DMS53 treated with DMSO at 0.1 percent for 48 hours (cell line): ENCODE results near the gene TCEANC.
"Not testable (repeated sequence)": the region's sequence is repeated elsewhere in the genome, so short reads cannot be mapped to it uniquely, and the experiment has no call there.

ENCODE experiments used
- DNase-seq: peaks from one replicate; lab custom pipeline; 2025; ENCODE audit not compliant: unreplicated experiment; lab: John Stamatoyannopoulos, UW

The TCEANC gene

DNA sequence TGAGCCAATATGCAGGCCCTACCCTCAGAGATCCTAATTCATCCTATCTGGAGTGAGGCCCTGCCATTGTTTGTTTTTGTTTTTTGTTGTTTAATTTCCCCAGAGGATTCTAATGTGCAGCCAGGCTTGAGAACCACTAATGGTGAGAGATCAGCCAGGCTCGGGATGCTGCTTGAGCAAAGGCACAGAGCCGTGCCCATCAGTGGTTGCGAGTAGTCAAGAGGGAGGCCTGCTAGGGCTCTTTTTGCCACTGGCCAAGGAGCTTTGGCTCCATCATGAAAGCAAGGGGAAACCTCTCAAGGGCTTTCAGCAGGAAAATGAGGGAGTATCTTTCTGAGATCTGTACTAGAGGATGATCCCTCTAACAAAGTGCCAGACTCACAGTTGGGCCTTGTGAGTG is 2.7 kb downstream of the TCEANC start:
- DNase-seq: no peak

DNA sequence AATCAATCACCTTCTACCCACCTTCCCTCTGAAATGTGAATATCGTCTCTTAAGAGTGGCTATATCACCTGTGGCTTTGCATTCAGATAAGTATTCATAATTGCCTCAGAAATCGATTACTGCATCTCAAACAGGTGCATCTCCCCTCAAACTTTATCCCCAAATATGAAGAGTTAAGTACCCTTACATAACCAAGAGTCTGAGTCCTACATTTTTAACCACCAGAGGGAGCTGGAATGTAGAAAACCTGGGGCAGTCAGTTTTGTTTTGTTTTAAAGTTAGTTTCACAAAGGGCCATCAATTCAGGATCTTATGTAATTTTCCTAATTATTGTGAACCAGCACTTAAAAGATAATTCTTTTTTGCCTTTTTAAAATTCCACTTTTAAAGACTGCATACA is 5.7 kb downstream of the TCEANC start:
- DNase-seq: peak; percentile 1

DNA sequence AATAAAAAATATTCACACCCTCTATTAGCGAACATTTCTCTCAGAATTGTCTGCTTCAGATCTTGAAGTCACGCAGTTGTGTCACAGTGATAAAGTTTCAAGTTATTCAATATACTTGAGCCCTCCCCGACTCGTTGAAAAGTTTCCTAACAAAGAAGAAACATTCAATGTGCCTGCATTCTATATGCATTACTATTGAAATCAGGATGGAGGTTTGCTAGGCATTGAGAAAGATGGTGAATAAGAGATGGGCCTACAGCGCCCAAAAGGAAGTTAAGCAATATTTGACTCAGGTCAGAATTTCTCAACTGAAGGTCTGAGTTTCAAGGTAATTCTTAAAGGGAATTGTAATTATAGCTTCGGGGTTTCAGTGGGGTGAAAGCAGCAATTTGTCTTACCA is 6.1 kb downstream of the TCEANC start:
- no peak for DNase-seq

DNA sequence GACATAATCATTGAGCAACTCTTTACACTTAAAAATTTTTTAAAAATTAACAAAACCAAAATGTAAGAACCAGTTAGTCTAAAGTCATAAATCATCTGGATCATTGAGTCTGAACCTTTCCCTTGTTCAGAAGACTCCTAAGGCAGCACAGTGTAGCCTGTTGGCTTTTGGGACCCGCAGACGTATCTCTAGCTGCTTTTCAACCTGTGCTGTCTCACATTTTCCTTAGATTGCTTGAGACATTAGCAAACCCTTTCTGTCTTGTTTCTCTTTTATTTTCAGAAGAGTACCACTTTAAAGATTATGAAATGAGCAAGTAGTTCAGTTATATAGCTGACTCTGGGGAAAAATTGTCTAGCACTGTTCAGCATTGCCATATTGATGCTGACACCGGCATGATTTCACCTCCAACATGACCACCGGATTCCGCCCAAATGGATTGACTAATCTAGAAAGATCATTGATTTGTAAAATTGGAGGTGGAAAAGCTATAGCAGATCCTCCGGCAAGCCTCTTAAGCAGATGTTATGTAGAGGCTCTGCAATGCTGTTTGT is 8.9 kb downstream of the TCEANC start:
- no peak for DNase-seq

DNA sequence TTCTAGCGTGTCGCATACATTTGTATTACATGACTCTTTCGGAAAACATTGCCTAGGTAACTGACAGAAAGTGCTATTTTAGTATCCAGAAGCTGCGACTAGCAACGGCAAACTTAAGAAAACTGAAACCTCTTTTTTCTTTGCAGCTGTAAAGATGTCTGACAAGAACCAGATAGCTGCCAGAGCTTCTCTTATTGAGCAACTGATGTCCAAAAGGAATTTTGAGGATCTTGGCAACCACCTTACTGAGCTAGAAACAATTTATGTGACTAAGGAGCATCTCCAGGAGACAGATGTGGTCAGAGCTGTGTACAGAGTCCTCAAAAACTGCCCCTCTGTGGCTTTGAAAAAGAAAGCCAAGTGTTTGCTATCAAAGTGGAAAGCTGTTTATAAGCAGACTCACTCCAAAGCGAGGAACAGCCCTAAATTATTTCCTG is 9.4 kb downstream of the TCEANC start:
- no peak for DNase-seq

DNA sequence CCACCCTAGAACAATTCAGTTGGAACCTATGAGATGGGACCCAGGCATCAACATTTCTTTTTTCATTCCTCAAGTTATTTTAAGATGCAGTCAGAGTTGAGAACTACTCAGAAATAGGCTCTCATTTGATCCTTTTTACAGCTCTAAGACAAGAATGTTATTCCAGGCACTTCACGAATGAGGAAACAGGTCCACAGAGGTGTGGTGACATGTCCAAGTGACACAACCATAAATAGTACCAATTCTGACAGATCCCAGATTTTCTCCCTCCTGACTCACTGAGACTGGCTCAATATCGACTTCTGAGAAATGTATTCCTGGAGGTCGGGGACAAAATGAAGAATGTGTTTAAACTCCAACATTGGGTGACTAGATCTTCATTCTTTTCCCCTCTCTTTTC is 11.1 kb downstream of the TCEANC start:
- DNase-seq: no peak

DNA sequence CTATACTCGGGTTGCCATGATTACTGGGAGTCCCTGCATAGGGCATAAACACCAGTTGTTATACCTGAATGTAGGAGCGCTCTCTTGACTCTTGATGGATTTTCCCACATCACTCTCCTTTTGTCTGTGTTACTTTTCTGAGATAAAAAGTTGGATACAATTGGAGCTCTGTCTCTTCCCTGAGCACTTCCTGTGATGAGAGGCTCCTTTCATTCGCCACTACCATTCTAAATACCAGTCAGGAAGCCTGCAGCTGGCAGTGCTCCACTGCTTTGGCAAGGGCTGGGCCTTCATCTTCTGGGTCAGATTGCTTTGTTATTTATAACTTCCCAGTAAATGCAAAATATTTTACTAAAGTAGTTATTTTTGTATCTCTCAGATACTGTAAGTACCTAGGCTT is 13.9 kb downstream of the TCEANC start:
- DNase-seq: no peak

DNA sequence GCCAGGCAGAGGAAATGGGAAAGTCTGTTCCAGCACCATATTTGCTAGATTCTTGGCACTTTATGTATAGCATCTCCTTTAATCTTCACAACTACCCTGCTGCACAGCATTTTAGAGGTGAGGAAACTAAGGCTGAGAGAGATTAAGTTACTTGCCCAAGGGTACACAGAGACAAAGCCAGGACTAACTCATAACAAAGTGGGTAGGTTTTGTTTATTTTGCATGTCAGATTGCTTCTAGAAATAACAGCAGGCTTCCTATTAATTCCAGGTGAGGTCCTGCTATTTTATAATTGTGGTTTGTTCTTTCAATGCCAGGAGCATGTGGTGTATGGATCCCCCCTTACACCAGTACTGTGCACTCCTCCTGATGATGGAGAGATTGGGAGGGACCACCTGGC is 15.0 kb downstream of the TCEANC start:
- no peak for DNase-seq

DNA sequence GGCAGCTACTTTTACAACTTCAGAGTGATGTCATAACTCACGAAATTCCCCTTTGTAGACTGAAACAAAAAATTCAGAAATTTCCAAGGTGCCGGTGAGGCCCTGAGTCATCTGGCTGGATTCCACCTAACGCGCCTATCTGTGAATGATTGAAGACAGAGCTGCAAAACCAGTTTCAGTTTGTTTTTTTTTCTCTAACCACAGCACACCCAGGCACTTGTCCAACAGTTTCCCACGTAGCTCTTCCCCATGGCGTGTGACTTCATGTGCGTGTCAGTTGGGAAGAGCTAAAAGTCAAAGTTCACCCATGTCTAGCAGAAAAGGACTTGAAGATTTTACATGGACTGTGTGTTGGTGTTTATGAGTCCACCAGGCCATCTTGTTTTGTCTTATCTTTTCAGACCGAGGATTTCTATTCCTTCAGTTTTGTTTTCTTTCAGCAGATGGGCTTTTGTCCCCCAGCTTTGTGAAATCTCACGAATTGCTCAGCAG is 16.4 kb downstream of the TCEANC start:
- DNase-seq: peak; percentile 75

DNA sequence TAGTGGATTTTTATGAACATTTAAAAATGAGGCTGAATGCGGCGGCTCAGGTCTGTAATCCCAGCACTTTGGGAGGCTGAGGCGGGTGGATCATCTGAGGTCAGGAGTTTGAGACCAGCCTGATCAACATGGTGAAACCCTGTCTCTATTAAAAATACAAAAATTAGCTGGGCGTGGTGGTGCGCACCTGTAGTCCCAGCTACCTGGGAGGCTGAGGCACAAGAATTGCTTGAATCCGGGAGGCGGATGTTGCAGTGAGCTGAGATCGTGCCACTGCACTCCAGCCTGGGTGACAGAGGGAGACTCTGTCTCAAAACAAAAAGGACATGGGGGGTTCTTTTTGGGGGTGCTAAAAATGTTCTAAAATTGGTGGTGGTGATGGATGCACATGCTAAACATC is 16.8 kb downstream of the TCEANC start:
- not testable (repeated sequence) for DNase-seq

DNA sequence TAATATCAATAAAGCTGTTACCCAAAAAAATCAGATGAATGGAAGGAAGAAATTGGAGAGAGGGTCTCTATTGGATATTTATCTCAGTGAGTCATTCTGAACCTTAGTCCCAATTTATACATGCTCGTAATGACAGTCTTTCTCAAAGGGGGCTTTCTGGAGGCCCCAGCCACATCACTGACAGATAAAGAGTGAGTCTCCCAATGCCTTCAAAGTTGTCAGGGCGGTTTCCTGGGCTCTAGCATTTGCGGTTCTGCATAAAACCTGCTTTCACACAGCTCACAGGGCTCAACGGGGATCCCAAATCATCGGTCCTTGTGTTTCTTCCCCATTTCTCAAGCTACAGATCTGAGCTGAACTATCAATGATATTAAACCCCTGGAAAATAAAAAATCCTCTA is 17.3 kb downstream of the TCEANC start:
- no peak for DNase-seq

DNA sequence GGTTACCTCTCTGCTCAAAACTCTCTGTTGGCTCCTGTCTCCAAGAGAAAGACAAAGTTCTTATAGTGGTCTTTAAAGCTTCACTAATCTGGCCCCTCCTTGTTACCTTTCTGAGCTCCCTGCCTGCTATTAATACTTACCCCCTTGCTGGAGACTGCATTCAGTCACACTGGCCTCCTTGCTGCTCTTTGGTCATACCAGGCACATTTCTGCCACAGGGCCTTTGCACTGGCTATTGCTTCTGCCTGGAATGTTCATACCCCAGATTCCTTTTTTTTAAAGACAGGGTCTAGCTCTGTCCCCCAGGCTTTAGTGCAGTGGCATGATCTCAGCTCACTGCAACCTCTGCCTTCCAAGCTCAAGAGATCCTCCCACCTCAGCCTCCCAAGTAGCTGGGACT is 20.1 kb downstream of the TCEANC start:
- DNase-seq: no peak

DNA sequence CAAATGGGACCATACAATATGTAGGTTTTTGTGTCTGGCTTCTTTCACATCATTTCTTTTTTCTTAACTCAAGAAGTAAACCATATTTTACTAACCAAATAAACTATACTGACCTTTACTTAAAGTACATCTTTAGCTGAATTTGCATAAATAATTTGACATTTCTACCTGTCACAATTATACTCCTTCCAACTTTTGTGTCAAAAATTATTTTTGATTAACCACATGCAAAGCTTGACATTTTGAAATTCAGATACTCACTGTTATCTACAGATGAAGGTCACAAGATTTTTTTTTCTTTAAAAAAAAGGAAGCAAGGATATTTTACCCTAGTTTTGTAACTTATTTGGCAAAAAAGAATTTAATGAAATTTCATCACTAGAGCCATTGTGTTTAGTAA is 23.9 kb downstream of the TCEANC start:
- no peak for DNase-seq

DNA sequence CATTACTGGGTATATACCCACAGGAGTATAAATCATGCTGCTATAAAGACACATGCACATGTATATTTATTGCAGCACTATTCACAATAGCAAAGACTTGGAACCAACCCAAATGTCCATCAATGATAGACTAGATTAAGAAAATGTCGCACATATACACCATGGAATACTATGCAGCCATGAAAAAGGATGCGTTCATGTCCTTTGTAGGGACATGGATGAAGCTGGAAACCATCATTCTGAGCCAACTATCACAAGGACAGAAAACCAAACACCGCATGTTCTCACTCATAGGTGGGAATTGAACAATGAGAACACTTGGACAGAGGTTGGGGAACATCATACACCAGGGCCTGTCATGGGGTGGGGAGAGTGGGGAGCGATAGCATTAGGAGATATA is 26.8 kb downstream of the TCEANC start:
- DNase-seq: not testable (repeated sequence)

DNA sequence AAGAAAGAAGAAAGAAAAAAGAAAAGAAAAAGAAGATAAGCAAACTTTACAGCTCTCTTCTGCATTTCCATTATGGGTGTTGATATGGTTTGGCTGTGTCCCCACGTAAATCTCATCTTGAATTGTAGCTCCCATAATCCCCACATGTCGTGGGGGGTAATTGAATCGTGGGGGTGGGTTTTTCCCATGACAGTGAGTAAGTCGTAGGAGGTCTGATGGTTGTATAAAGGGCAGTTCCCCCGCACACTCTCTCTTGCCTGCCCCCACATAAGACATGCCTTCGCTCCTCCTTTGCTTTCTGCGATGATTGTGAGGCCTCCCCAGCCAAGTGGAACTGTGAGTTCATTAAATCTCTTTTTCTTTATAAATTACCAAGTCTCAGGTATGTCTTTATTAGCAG is 28.7 kb downstream of the TCEANC start:
- no peak for DNase-seq

DNA sequence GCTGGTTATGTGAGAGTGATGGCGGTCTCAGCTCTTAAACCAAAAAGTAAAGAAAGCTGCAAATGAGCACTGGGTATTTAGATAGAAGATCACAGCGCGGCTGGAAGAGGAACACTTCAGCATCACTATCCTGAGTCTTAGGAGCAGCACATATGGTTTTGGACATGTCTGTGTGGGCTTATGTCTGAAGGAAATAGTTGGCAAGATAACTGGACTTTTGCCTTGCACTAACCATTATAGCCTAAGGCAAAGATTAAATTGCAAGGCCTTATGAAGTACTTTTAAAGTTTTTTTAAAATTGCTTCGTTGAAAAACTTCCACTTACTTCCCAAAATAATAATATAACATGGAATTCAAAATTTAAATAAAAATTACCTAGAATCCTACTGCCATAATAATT is 31.4 kb downstream of the TCEANC start:
- no peak for DNase-seq

DNA sequence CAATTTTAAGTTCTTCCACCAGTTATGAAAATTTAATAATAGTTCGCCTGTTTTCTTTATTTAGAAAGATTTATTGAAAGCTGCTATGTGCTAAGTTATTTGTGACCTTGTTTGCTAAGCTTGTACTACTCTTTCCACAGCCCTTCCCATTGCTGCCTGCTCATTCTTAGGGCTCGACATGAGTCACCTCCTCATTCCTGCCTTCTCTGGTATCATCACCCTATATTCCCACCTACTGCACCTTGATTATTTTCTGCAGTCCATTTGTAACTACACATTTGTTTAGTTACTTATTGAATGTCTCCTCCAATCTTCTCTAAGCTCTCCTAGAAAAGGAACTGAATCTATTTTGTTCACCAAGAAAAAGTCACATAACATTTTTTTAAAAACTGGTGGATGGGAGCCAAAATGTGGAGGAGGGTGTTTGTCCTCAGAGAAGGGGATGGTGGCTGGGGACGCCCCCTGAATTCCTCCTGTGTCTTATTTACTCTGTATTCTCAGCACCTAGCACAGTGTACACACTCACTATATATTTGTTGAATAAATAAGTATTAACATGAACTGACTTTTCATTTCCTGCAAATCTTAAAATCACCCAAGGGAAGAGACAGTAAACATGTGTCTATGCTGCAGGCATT is 32.3 kb downstream of the TCEANC start:
- no peak for DNase-seq

DNA sequence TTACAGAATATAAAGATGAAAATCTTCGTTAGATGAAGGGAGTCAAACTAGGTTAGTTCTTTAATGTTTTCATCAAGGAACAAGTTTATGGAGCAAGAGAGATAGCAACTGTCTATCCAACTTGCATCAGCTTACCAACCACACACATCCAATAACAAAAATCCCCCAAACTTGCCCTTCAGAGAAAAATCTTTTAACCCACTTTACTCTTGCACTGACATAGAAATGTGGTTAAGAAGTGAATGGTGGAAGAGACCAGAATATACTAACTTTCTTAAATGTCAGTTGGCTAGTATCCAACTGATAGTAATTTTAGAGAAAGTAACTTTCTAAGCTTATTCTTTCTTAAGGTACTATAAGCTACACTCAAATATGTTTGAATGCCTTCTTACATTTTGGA is 34.3 kb downstream of the TCEANC start:
- no peak for DNase-seq

DNA sequence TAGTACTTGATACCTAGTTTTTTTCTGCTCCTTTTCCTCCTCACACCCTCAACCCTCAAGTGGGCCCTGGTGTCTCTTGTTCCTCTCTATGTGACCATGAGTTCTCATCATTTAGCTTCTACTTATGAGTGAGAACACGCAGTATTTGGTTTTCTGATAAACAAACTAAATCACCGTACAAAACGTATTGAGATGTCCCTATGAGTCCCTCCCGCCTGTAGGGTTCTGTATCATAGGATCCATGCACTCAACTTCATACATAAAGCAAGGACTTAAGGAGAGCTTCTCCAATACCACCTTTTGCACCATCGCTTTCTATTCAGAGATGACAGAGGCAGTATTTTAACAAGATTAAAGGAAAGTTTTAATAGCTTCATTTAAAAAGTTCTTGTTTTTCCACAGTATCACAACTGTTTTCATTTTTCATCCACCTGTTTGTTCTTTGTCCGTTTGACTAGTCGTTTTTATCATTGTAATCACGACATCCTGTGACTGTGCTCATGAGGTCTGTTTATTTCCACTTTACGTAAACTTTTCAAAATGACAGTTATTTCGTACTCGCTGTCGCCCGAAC is 35.5 kb downstream of the TCEANC start:
- DNase-seq: no peak

DNA sequence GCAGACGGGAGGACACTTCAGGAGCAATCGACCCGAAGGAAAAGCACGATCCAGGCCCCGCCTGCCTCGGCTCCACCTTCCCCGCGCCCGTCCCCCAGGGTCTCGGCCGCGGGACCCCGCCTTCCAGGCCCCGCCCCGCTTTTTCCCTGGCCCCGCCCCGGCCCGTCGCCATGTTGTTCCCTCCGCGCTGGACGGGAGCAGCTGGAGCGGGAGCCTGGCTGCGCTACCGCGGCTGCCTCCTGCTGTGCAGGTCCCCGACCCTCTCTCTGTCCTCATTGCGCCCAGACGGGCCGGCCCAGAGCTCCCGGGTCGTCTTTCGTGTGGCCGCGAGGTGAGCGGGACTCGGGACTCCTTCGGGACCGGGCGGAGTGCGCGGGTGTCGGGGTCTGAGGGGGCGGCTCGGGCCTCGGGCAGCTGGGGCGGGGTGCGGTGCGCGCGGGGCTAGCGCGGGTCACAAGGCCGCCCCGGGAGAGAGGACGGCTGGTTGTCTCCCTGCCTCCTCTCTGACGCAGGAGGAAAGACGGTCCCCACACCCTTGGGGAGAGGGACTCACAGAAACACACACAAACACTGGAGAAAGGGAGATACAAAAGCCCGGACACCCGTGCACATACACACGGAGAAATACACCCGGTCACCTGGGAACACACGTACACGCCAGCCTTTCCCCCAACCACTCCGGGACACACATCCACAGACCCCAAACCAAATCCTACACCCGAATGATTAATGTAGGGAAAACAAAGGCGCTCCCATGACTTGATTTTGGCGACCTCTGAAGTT is 36.2 kb downstream of the TCEANC start, which contains the start of gene RAB9A:
RAB9A (plus strand) TSS at position 171 of the 783 bp plus-strand sequence. CDS start 19,619 bp downstream, outside the sequence.
- DNase-seq: peak; percentile 11

DNA sequence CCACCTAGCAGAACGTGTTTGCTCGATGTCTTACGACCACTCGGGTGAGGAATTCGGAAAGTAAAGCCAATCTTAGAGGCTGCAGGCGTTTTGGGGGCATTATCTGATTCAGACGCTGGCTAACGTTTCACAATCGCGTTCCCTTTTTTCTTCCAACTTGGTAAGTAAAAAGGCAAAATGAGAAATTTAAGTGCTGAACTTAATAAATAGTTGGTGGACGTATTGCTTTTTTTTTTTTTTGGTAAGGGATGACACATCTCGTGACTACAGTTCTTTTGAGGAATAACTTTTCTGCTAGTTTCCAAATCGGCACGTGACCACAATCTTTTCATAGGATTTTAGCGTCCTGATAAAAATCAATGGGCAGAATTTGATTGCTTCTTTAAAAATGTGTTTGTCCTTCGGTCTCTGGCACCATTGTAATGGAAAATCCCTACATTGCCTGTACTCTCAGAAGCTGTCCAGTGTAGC is 36.8 kb downstream of the TCEANC start:
- no peak for DNase-seq

DNA sequence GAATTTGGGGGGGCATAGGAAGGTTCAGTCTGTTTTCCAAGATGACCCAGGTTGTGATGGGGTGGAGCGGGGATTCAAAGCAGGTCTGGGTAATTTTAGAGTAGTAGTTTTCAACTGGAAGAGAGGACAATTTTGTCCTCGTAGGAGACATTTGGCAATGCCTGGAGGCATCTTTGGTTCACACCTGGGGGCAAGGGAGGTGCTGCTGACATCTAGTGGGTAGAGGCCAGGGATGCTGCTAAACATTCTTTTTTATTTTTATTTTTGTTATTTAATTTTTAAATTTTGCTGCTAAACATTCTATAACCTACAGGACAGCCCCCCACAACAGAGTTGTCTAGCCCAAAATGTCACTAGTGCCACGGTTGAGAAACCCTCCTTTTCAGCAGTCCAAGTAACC is 37.9 kb downstream of the TCEANC start:
- DNase-seq: no peak
